HEK293T (cell line): ENCODE results near the gene FNDC3B.

Source experiments
- BHLHE40 ChIP-seq: fragments of 450-650 bp; IDR thresholded peaks from 2 replicates; pipeline ENCODE4 v1.6.1; 2016; ENCODE audit warnings: mild to moderate bottlenecking, moderate library complexity, borderline replicate concordance
- ELF4 ChIP-seq: fragments of 450-650 bp; IDR thresholded peaks from 2 replicates; pipeline ENCODE4 v1.6.1; 2017; ENCODE audit warnings: antibody characterized with exemption
- HDGF ChIP-seq: fragments of 450-650 bp; IDR thresholded peaks from 2 replicates; pipeline ENCODE4 v1.6.1; 2017; ENCODE audit warnings: antibody characterized with exemption, borderline replicate concordance
- L3MBTL2 ChIP-seq: fragments of 450-650 bp; conservative IDR thresholded peaks from 2 replicates; pipeline ENCODE4 v1.6.1; 2016; ENCODE audit warnings: mild to moderate bottlenecking
- SP1 ChIP-seq: fragments of 450-650 bp; IDR thresholded peaks from 2 replicates; pipeline ENCODE4 v1.6.1; 2017
- SUZ12 ChIP-seq: fragments of 450-650 bp; IDR thresholded peaks from 2 replicates; pipeline ENCODE4 v1.6.1; 2016; ENCODE audit warnings: mild to moderate bottlenecking
- ZNF384 ChIP-seq: fragments of 450-650 bp; IDR thresholded peaks from 2 replicates; pipeline ENCODE4 v1.6.1; 2016

DNA sequence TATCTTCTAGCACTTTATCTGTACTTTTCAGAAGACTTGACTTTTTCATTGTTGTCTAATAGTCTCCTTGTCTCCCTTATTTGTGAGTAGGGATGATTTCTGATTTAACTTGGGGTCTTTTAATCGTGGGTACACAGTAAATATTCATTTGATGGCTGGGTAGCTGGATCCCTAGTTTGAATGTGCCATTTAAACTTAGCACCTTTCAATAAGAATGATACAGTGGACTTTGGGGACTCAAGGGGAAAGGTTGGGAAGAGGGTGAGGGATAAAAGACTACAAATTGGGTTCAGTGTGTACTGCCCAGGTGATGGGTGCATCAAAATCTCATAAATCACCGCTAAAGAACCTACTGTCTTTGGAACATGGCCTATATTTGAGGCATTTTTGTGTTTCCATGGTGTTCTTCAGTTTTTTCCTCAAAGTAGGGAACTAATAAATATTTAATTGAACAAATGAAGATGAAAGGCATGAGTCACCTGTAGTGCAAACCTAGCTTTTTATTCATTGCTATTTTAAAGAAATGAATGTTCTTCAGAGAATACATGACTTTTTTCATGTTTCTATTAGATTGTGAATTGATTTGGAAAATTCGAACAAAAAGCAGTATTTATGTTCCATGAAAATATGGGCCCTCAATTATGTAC lies 12.1 kb downstream of the FNDC3B start:
- TF ChIP-seq ELF4 (no peak), BHLHE40 (no peak), ZNF384 (no peak), HDGF (no peak), L3MBTL2 (no peak), SUZ12 (no peak), SP1 (no peak)
